HG03354 (cell line): Measurements from ENCODE around the gene AOAH.

ENCODE experiments used
- ATAC-seq: cut with Tn5 transposase; IDR thresholded peaks from one replicate; pipeline ENCODE4 v1.9.1; 2021; ENCODE audit warnings: mild to moderate bottlenecking; ENCODE audit not compliant: unreplicated experiment, poor library complexity, severe bottlenecking

AOAH gene, protein sequence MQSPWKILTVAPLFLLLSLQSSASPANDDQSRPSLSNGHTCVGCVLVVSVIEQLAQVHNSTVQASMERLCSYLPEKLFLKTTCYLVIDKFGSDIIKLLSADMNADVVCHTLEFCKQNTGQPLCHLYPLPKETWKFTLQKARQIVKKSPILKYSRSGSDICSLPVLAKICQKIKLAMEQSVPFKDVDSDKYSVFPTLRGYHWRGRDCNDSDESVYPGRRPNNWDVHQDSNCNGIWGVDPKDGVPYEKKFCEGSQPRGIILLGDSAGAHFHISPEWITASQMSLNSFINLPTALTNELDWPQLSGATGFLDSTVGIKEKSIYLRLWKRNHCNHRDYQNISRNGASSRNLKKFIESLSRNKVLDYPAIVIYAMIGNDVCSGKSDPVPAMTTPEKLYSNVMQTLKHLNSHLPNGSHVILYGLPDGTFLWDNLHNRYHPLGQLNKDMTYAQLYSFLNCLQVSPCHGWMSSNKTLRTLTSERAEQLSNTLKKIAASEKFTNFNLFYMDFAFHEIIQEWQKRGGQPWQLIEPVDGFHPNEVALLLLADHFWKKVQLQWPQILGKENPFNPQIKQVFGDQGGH

GRCh38 chr7:36723951-36724664 lies at the start of gene AOAH:
Gene AOAH (minus strand): TSS chr7:36724494. CDS start chr7:36724148, 346 bp downstream.
- ATAC-seq: peak; percentile 95

DNA sequence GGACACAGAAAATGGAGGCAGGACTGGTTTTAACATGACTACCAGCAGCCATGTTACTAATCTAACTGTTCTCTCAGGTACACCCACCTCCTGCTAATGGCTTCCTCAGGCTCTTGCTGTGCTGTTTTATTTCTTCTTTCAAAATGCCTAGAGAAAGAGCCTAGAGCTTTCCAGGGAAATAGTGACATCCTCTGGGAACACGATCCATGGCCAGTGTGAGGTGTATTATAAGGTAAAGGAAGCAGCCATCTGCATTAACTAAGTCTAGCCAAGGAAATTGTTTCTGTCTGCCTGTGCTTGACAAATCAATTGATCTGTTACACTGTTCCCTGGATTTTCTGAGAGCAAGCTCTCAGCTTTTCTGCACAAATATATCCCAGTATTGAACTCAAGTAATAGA lies 42.2 kb upstream of the AOAH start:
- ATAC-seq: no peak

- ATAC-seq: no peak
Measured at GRCh38 chr7:36765605-36766004, 41.3 kb upstream of the AOAH start.

DNA sequence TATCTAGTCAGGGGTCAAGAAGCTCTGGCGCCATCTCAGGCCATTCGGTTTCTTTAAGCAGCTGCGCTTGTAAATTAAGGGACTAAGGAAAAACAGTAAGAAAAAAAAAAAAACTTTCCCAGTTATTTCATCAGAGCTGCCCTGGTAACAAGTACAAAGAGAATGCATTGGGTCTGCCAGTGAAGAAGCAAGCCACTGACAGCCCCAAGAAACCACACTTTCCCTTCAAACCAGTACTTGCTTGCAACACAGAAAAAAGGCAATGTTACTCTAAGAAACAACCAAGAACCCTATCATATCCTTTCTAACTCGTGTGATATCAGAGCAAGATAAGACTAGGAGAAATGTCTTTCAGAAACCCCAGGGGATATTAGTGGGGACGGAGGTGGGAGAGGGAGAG lies 40.6 kb upstream of the AOAH start:
- no peak for ATAC-seq

- ATAC-seq: no peak
Measured at GRCh38 chr7:36763132-36763816, 39.0 kb upstream of the AOAH start.

DNA sequence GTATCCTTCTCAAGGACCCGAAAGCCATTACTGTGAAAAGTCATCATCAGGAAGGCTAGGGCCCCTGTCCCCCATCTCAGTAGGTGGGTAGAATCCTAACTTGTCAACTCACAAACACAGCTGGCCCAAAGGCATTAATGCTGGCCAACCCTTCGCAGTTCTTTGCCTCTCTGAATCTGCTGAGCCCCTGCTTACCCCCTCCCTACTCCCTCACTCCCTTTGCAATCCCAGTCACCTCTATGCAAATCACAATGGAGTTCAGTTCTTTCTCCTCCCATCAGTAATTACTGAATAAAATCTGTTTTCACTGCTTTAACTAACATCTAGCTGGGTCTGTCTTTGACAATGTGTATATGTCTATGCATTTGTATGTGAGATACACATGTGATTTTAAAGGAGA lies 38.1 kb upstream of the AOAH start:
- ATAC-seq: no peak

DNA sequence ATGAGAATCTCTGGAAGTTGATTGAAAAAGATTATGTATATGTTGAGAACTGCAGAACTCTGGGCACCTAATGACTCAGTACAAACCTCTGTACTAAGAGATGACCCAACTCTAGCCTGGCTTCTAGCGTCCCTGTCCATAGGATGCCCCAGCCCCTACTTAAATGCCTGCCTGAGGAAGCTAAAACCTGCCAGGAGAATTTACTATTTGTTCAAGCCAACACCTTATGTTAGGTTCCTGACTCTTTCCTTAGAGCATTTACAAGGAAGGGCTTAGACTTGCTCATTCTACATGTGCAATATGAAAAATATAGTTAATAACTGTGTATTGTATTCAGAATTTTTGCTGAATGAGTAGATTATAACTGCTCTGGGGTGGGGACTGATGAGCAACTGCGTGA lies 37.5 kb upstream of the AOAH start:
- ATAC-seq: no peak

GRCh38 chr7:36760856-36761762 lies 36.8 kb upstream of the AOAH start:
- no peak for ATAC-seq

- no peak for ATAC-seq
Measured at GRCh38 chr7:36758879-36759278, 34.6 kb upstream of the AOAH start.

DNA sequence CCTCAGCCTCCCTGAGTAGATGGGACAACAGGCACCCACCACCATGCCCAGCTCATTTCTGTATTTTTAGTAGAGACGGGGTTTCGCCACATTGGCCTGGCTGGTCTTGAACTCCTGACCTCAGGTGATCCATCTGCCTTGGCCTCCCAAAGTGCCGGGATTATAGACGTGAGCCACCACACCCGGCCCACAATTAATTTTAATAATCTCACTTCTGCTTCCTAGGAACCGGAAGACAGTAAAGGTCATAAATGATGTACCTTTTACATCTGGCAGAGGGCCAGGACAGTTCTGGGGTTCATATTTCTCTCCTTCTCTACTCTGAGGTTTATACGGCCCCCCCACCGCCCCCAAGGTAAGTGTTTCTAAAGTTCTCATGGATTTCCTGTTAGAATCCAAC lies 31.2 kb upstream of the AOAH start:
- ATAC-seq: no peak

GRCh38 chr7:36752026-36752711 lies 27.9 kb upstream of the AOAH start:
- no peak for ATAC-seq

DNA sequence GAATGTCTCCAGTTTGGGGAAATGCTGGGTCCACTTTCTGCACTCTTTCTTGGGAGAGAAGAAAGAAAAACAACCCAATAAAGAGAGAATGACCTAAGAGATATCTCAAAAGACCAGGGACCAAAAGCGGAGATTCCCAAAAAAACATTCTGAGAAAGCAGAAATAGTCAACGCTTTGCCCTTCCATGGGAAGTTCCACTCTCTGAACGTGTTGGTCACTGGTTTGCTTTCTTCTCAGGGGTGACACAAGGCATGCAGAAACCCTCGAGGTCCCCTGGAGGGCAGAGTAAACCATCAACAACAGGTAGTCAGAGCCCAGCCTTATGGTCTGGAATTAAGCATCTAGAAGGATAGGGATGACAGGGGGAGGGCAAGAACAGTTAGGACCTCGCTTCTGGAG lies 26.2 kb upstream of the AOAH start:
- ATAC-seq: no peak

GRCh38 chr7:36749282-36749960 lies 25.1 kb upstream of the AOAH start:
- ATAC-seq: no peak

DNA sequence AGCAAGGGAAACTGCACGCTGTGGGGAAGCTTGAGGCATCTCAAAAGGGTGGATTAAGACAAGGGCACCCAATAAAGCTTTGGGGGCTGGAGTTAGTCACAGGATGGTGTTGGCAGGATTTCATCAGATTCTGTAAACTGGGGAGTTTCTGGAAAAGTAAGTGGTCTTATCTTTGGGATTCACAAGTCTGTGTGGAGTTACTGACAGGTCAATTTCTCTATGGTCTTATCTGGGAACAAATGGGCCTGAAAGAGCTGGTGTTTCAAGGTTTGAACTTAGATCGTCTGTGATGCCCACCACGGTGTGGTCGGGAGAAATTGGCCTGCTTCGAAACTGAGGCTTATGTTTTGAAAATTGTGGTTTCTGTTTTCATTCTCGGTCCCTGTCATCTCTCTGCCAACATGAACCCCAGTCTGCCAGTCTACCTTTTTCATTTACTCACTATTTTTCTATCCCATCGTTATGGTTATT lies 23.8 kb upstream of the AOAH start:
- peak; percentile 50 for ATAC-seq

GRCh38 chr7:36747280-36748016 lies 23.2 kb upstream of the AOAH start:
- ATAC-seq: no peak

- no peak for ATAC-seq
Measured at GRCh38 chr7:36746347-36746746, 22.1 kb upstream of the AOAH start.

GRCh38 chr7:36742911-36743775 lies 18.8 kb upstream of the AOAH start:
- no peak for ATAC-seq
